SK-N-SH treated with all-trans-retinoic acid at 6 μM for 48 hours (cell line): Measurements from ENCODE around the gene ADARB2.

Source experiments
- ATAC-seq: fragments of 200-7000 bp; cut with Tn5 transposase; 3 replicates; pipeline ENCODE4 v1.9.1; 2020; ENCODE audit warnings: mild to moderate bottlenecking, moderate library complexity
- ARNTL ChIP-seq: fragments of 450-650 bp; formaldehyde crosslinking; IDR thresholded peaks from 2 replicates; pipeline ENCODE4 v1.5.0; 2020; ENCODE audit warnings: low read depth, mild to moderate bottlenecking, moderate library complexity, borderline replicate concordance
- BACH2 ChIP-seq: fragments of 250-450 bp; sonication (Bioruptor Pico); IDR thresholded peaks from 2 replicates; pipeline ENCODE4 v1.9.0; 2021; ENCODE audit warnings: mild to moderate bottlenecking, borderline replicate concordance
- CSDC2 ChIP-seq: fragments of 250-450 bp; sonication (Bioruptor Pico); IDR thresholded peaks from 2 replicates; pipeline ENCODE4 v1.5.0; 2020; ENCODE audit warnings: mild to moderate bottlenecking, moderate library complexity
- ESRRG ChIP-seq: fragments of 250-450 bp; sonication (Bioruptor Pico); IDR thresholded peaks from 2 replicates; pipeline ENCODE4 v1.6.1; 2021; ENCODE audit warnings: mild to moderate bottlenecking
- ISL1 ChIP-seq: fragments of 250-450 bp; sonication (Bioruptor Pico); IDR thresholded peaks from 2 replicates; pipeline ENCODE4 v2.1.2; 2022; ENCODE audit warnings: mild to moderate bottlenecking, moderate library complexity
- OSR1 ChIP-seq: fragments of 250-450 bp; sonication (Bioruptor Pico); IDR thresholded peaks from 2 replicates; pipeline ENCODE4 v1.8.0; 2022; ENCODE audit warnings: moderate library complexity, mild to moderate bottlenecking, inconsistent platforms
- PPARA ChIP-seq: fragments of 250-450 bp; sonication (Bioruptor Pico); IDR thresholded peaks from 2 replicates; pipeline ENCODE4 v1.5.0; 2020; ENCODE audit warnings: mild to moderate bottlenecking, borderline replicate concordance
- RARB ChIP-seq: fragments of 250-450 bp; sonication (Bioruptor Pico); IDR thresholded peaks from 2 replicates; pipeline ENCODE4 v1.8.0; 2021; ENCODE audit warnings: mild to moderate bottlenecking, moderate library complexity
- SNAI2 ChIP-seq: fragments of 250-450 bp; sonication (Bioruptor Pico); IDR thresholded peaks from 2 replicates; pipeline ENCODE4 v1.5.0; 2020; ENCODE audit warnings: mild to moderate bottlenecking, moderate library complexity
- TCF4 ChIP-seq: fragments of 250-450 bp; sonication (Bioruptor Pico); IDR thresholded peaks from 2 replicates; pipeline ENCODE4 v1.8.0; 2021; ENCODE audit warnings: mild to moderate bottlenecking, moderate library complexity, borderline replicate concordance
- ZC3H10 ChIP-seq: fragments of 250-450 bp; sonication (Bioruptor Pico); IDR thresholded peaks from 2 replicates; pipeline ENCODE4 v1.5.1; 2021; ENCODE audit warnings: mild to moderate bottlenecking, moderate library complexity
- ZFP30 ChIP-seq: fragments of 450-650 bp; formaldehyde crosslinking; IDR thresholded peaks from 2 replicates; pipeline ENCODE4 v1.5.0; 2022; ENCODE audit warnings: mild to moderate bottlenecking, moderate library complexity
- ZNF565 ChIP-seq: fragments of 450-650 bp; formaldehyde crosslinking; conservative IDR thresholded peaks from 2 replicates; pipeline ENCODE4 v1.5.0; 2020; ENCODE audit warnings: low read depth, mild to moderate bottlenecking, moderate library complexity
- ZNF70 ChIP-seq: fragments of 450-650 bp; formaldehyde crosslinking; IDR thresholded peaks from 2 replicates; pipeline ENCODE4 v1.5.0; 2020; ENCODE audit warnings: mild to moderate bottlenecking, moderate library complexity
- ZNF8 ChIP-seq: fragments of 450-650 bp; formaldehyde crosslinking; IDR thresholded peaks from 2 replicates; pipeline ENCODE4 v1.5.0; 2020; ENCODE audit warnings: mild to moderate bottlenecking, moderate library complexity
- TF ChIP-seq, protein P1 (sequence below): fragments of 250-450 bp; sonication (Bioruptor Pico); IDR thresholded peaks from 2 replicates; pipeline ENCODE4 v1.8.0; 2021; ENCODE audit warnings: low read depth, mild to moderate bottlenecking, moderate library complexity, borderline replicate concordance
- TF ChIP-seq, protein P2 (sequence below): fragments of 250-450 bp; sonication (Bioruptor Pico); IDR thresholded peaks from 2 replicates; pipeline ENCODE4 v1.5.1; 2021; ENCODE audit warnings: mild to moderate bottlenecking, moderate library complexity
- TF ChIP-seq, protein P3 (sequence below): fragments of 250-450 bp; sonication (Bioruptor Pico); IDR thresholded peaks from 2 replicates; pipeline ENCODE4 v1.5.0; 2020; ENCODE audit warnings: mild to moderate bottlenecking, moderate library complexity
- TF ChIP-seq, protein P4 (sequence below): fragments of 250-450 bp; sonication (Bioruptor Pico); IDR thresholded peaks from 2 replicates; pipeline ENCODE4 v1.8.0; 2020; ENCODE audit warnings: mild to moderate bottlenecking, moderate library complexity, borderline replicate concordance
- TF ChIP-seq, protein P5 (sequence below): fragments of 250-450 bp; sonication (Bioruptor Pico); IDR thresholded peaks from 2 replicates; pipeline ENCODE4 v1.5.1; 2020; ENCODE audit warnings: low read depth, mild to moderate bottlenecking, moderate library complexity

Gene ADARB2

DNA sequence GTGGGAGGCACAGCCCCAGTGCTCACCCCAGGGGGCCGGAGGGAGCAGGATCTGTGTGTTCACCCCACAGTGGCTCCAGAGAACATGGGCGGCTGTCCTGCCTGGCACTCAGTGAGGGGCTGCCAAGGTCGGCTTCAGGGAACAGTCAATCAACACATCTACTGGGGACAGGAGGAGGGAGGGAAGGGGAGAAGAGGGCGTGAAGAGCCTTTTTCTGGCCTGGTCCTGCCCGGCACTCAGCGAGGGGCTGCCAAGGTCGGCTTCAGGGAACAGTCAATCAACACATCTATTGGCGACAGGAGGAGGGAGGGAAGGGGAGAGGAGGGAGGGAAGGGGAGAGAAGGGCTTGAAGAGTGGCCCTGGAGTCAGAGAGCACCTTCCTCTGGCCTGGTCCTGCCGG lies 184.9 kb downstream of the ADARB2 start:
- TF ChIP-seq TCF4 (CRISPR knock-in tag) (no peak), OSR1 (CRISPR knock-in tag) (no peak), ZNF70 (CRISPR knock-in tag) (no peak), CSDC2 (no peak), ZNF565 (CRISPR knock-in tag) (no peak), BACH2 (CRISPR knock-in tag) (no peak), ZFP30 (no peak), ARNTL (CRISPR knock-in tag) (no peak), ZC3H10 (CRISPR knock-in tag) (no peak), ISL1 (CRISPR knock-in tag) (no peak), ZNF8 (CRISPR knock-in tag) (no peak)
- TF ChIP-seq, protein P1, sequence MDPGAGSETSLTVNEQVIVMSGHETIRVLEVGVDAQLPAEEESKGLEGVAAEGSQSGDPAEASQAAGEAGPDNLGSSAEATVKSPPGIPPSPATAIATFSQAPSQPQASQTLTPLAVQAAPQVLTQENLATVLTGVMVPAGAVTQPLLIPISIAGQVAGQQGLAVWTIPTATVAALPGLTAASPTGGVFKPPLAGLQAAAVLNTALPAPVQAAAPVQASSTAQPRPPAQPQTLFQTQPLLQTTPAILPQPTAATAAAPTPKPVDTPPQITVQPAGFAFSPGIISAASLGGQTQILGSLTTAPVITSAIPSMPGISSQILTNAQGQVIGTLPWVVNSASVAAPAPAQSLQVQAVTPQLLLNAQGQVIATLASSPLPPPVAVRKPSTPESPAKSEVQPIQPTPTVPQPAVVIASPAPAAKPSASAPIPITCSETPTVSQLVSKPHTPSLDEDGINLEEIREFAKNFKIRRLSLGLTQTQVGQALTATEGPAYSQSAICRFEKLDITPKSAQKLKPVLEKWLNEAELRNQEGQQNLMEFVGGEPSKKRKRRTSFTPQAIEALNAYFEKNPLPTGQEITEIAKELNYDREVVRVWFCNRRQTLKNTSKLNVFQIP (CRISPR knock-in tag), result no peak
- TF ChIP-seq, protein P2, sequence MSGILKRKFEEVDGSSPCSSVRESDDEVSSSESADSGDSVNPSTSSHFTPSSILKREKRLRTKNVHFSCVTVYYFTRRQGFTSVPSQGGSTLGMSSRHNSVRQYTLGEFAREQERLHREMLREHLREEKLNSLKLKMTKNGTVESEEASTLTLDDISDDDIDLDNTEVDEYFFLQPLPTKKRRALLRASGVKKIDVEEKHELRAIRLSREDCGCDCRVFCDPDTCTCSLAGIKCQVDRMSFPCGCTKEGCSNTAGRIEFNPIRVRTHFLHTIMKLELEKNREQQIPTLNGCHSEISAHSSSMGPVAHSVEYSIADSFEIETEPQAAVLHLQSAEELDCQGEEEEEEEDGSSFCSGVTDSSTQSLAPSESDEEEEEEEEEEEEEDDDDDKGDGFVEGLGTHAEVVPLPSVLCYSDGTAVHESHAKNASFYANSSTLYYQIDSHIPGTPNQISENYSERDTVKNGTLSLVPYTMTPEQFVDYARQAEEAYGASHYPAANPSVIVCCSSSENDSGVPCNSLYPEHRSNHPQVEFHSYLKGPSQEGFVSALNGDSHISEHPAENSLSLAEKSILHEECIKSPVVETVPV (CRISPR knock-in tag), result no peak
- TF ChIP-seq, protein P3, sequence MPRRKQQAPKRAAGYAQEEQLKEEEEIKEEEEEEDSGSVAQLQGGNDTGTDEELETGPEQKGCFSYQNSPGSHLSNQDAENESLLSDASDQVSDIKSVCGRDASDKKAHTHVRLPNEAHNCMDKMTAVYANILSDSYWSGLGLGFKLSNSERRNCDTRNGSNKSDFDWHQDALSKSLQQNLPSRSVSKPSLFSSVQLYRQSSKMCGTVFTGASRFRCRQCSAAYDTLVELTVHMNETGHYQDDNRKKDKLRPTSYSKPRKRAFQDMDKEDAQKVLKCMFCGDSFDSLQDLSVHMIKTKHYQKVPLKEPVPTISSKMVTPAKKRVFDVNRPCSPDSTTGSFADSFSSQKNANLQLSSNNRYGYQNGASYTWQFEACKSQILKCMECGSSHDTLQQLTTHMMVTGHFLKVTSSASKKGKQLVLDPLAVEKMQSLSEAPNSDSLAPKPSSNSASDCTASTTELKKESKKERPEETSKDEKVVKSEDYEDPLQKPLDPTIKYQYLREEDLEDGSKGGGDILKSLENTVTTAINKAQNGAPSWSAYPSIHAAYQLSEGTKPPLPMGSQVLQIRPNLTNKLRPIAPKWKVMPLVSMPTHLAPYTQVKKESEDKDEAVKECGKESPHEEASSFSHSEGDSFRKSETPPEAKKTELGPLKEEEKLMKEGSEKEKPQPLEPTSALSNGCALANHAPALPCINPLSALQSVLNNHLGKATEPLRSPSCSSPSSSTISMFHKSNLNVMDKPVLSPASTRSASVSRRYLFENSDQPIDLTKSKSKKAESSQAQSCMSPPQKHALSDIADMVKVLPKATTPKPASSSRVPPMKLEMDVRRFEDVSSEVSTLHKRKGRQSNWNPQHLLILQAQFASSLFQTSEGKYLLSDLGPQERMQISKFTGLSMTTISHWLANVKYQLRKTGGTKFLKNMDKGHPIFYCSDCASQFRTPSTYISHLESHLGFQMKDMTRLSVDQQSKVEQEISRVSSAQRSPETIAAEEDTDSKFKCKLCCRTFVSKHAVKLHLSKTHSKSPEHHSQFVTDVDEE, result no peak
- TF ChIP-seq, protein P4, sequence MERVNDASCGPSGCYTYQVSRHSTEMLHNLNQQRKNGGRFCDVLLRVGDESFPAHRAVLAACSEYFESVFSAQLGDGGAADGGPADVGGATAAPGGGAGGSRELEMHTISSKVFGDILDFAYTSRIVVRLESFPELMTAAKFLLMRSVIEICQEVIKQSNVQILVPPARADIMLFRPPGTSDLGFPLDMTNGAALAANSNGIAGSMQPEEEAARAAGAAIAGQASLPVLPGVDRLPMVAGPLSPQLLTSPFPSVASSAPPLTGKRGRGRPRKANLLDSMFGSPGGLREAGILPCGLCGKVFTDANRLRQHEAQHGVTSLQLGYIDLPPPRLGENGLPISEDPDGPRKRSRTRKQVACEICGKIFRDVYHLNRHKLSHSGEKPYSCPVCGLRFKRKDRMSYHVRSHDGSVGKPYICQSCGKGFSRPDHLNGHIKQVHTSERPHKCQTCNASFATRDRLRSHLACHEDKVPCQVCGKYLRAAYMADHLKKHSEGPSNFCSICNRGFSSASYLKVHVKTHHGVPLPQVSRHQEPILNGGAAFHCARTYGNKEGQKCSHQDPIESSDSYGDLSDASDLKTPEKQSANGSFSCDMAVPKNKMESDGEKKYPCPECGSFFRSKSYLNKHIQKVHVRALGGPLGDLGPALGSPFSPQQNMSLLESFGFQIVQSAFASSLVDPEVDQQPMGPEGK, result no peak
- TF ChIP-seq, protein P5, sequence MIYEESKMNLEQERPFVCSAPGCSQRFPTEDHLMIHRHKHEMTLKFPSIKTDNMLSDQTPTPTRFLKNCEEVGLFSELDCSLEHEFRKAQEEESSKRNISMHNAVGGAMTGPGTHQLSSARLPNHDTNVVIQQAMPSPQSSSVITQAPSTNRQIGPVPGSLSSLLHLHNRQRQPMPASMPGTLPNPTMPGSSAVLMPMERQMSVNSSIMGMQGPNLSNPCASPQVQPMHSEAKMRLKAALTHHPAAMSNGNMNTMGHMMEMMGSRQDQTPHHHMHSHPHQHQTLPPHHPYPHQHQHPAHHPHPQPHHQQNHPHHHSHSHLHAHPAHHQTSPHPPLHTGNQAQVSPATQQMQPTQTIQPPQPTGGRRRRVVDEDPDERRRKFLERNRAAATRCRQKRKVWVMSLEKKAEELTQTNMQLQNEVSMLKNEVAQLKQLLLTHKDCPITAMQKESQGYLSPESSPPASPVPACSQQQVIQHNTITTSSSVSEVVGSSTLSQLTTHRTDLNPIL, result no peak
- no peak for ATAC-seq

DNA sequence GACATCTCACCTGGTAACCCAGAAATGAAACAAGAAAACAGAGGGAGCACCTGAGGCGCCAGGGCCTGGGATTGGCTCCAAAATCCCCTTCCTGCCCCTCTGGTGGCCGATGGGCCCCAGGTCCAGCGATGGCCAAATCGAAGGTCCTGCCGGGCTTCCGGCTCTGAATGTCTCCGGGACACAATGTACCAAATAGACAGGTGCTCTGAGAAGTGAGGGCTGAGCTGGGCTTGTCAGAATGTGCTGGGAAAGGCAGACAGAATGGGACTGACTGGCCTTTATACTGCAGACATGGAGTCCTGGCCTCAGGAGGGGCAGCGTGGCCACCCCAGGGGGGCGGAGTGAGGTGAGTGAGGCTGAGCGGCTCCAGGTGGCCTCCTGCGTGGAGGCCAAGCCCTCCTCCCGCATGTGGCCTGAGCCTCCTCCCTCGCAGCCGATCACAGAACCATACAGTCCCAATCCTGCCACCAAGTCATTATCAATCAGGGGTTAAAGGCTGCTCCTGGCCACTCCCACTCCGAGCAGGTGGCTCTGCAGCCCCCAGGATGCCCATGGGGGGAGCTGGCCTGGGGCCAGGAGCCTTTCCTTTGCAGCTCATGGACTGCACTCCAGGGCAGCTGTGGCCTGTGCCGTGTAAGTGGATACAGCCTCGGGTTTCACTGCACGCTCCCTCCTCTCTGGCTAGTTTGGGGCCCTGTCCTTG lies 185.5 kb downstream of the ADARB2 start:
- ATAC-seq, result no peak
- TF ChIP-seq ZFP30 (no peak), ARNTL (CRISPR knock-in tag) (no peak), PPARA (CRISPR knock-in tag) (no peak), ISL1 (CRISPR knock-in tag) (no peak), ZC3H10 (CRISPR knock-in tag) (no peak), OSR1 (CRISPR knock-in tag) (no peak), RARB (no peak), ESRRG (no peak), SNAI2 (CRISPR knock-in tag) (no peak)
- TF ChIP-seq, protein P3, result no peak
- TF ChIP-seq, protein P5, result no peak
- TF ChIP-seq, protein P1 (CRISPR knock-in tag), result no peak
- TF ChIP-seq, protein P2 (CRISPR knock-in tag), result no peak
